Trophoblast cell (in vitro differentiated cells and primary cell): ENCODE data around the gene CAND2.

Source experiments
- DNase-seq, 2 donors: peaks; one replicate each; pipeline ENCODE4 v3.0.0-alpha.2; 2016
- H2AFZ ChIP-seq: 2 replicates; pipeline ENCODE4 v1.6.1; 2013; ENCODE audit warnings: low read length, moderate library complexity, mild to moderate bottlenecking; ENCODE audit not compliant: insufficient read depth, poor library complexity
- H2AK5ac ChIP-seq: 2 replicates; pipeline ENCODE4 v1.6.1; 2013; ENCODE audit warnings: mild to moderate bottlenecking, low read length
- H2BK120ac ChIP-seq: 2 replicates; pipeline ENCODE4 v1.6.1; 2013; ENCODE audit warnings: low read length, mild to moderate bottlenecking, moderate library complexity; ENCODE audit not compliant: insufficient read depth, poor library complexity
- H2BK12ac ChIP-seq: 2 replicates; pipeline ENCODE4 v1.6.1; 2013; ENCODE audit warnings: mild to moderate bottlenecking, low read length, moderate library complexity
- H2BK5ac ChIP-seq: 2 replicates; pipeline ENCODE4 v1.6.1; 2013; ENCODE audit warnings: low read length, low read depth, moderate library complexity, mild to moderate bottlenecking; ENCODE audit not compliant: poor library complexity
- H3K14ac ChIP-seq: 2 replicates; pipeline ENCODE4 v1.6.1; 2013; ENCODE audit warnings: mild to moderate bottlenecking, low read length
- H3K18ac ChIP-seq: 2 replicates; pipeline ENCODE4 v1.6.1; 2013; ENCODE audit warnings: mild to moderate bottlenecking, low read length
- H3K23ac ChIP-seq: 2 replicates; pipeline ENCODE4 v1.6.1; 2013; ENCODE audit warnings: low read length
- H3K27ac ChIP-seq: 2 replicates; pipeline ENCODE4 v1.5.1; 2013; ENCODE audit warnings: low read depth, mild to moderate bottlenecking, inconsistent platforms, low read length, moderate library complexity
- H3K27me3 ChIP-seq: 2 replicates; pipeline ENCODE4 v1.6.1; 2013; ENCODE audit warnings: inconsistent platforms, mild to moderate bottlenecking, low read length, moderate library complexity; ENCODE audit not compliant: insufficient read depth
- H3K36me3 ChIP-seq, 2 experiments: 1 replicate in 1 of 2; 2 replicates in 1 of 2; pipeline ENCODE4 v1.6.1; 2013; ENCODE audit warnings: low read length in 2 of 2, mild to moderate bottlenecking in 2 of 2, moderate library complexity in 1 of 2; ENCODE audit not compliant: insufficient read depth in 2 of 2, control insufficient read depth in 1 of 2
- H3K4ac ChIP-seq: 2 replicates; pipeline ENCODE4 v1.6.1; 2013; ENCODE audit warnings: low read depth, mild to moderate bottlenecking, low read length, moderate library complexity
- H3K4me1 ChIP-seq, 2 experiments: 1 replicate in 1 of 2; 2 replicates in 1 of 2; pipeline ENCODE4 v1.6.1; 2013; ENCODE audit warnings: low read length in 2 of 2, mild to moderate bottlenecking in 2 of 2, moderate library complexity in 1 of 2; ENCODE audit not compliant: insufficient read depth in 2 of 2, control insufficient read depth in 1 of 2
- H3K4me2 ChIP-seq: 2 replicates; pipeline ENCODE4 v1.6.1; 2013; ENCODE audit warnings: inconsistent platforms, mild to moderate bottlenecking, low read length, moderate library complexity
- H3K4me3 ChIP-seq: 2 replicates; pipeline ENCODE4 v1.5.1; 2013; ENCODE audit warnings: mild to moderate bottlenecking, low read depth, low read length, inconsistent platforms
- H3K79me1 ChIP-seq: one replicate; pipeline ENCODE4 v1.6.1; 2013; ENCODE audit warnings: low read length
- H3K79me2 ChIP-seq: 2 replicates; pipeline ENCODE4 v1.6.1; 2013; ENCODE audit warnings: low read length, mild to moderate bottlenecking; ENCODE audit not compliant: control insufficient read depth, insufficient read depth, poor library complexity
- H3K9ac ChIP-seq: 2 replicates; pipeline ENCODE4 v1.6.1; 2013; ENCODE audit warnings: mild to moderate bottlenecking, low read length
- H3K9me3 ChIP-seq: 2 replicates; pipeline ENCODE4 v1.6.1; 2013; ENCODE audit warnings: low read depth, mild to moderate bottlenecking, control low read depth, inconsistent platforms, low read length; ENCODE audit not compliant: insufficient read depth
- H4K12ac ChIP-seq: 2 replicates; pipeline ENCODE4 v1.6.1; 2013; ENCODE audit warnings: low read depth, mild to moderate bottlenecking, low read length, moderate library complexity
- H4K8ac ChIP-seq: 2 replicates; pipeline ENCODE4 v1.6.1; 2013; ENCODE audit warnings: low read depth, mild to moderate bottlenecking, low read length, moderate library complexity
- H4K91ac ChIP-seq: one replicate; pipeline ENCODE4 v1.6.1; 2013; ENCODE audit warnings: low read depth, mild to moderate bottlenecking, low read length, moderate library complexity
- WGBS: extraction: QIAGEN DNeasy Blood & Tissue Kit; methylation state at CpG from one replicate; pipeline ENCODE4 v1.1.7; 2013; ENCODE audit warnings: missing lambda C conversion rate; ENCODE audit not compliant: insufficient read length, insufficient coverage; ENCODE audit errors: extremely low coverage; 5-methylcytosine and 5-hydroxymethylcytosine counted together

Gene CAND2

DNA sequence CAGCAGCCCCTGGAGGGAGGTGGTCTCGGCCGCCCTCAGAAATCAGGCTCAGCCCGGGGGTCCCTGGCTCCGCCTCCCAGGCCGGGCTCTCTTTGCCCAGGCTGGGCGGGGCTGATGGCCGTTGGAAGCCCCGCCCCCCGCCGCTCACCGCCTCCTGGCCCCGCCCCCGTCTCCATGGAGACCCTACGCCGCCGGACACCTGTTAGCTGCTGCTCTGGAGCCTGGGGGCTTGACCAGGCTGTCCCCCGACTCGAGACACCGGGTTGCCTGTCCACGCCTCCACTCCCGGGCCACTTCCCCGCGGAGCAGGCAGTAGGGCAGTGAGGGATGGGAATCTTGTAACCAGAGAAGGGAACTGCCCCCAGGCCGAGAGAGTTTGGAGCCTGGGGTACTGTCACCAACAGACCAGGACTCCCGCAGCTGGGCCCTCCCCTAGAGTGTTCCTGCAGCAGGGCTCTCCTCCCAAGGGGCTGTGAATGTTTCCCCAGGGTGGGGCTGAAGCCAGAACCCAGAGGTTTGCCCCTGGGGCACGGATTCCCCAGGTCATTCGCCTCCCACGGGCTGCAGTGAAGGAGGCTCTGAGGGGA lies 72.6 kb downstream of the CAND2 start:
- H3K9ac ChIP-seq: no peak overlapping the region
- no peaks in the 10 kb centered on the region for H3K79me2 ChIP-seq
- H4K91ac ChIP-seq: no peak overlapping the region
- H3K27me3 ChIP-seq: no peaks in the 10 kb centered on the region
- H2AK5ac ChIP-seq: no peak overlapping the region
- no peak overlapping the region for H3K23ac ChIP-seq
- H2AFZ ChIP-seq: no peak overlapping the region
- H3K4me2 ChIP-seq: peak overlapping the region; percentile 55
- no CpG with 5 or more reads among the region's 28 CpGs for WGBS
- H4K12ac ChIP-seq: no peak overlapping the region
- H3K18ac ChIP-seq: no peak overlapping the region
- no peak for DNase-seq
- peaks cover 11% of the 10 kb centered on the region for H3K9me3 ChIP-seq
- H3K4ac ChIP-seq: no peak overlapping the region
- no peaks in the 10 kb centered on the region for H3K79me1 ChIP-seq
- no peak overlapping the region for H3K4me3 ChIP-seq
- peaks cover 3 to 9% of the 10 kb centered on the region in 2 experiments for H3K4me1 ChIP-seq
- no peak overlapping the region for H3K14ac ChIP-seq
- H2BK12ac ChIP-seq: no peak overlapping the region
- no peaks in the 10 kb centered on the region for H3K36me3 ChIP-seq
- no peak overlapping the region for H2BK5ac ChIP-seq
- H4K8ac ChIP-seq: no peak overlapping the region
- no peak overlapping the region for H3K27ac ChIP-seq
- H2BK120ac ChIP-seq: no peak overlapping the region

GRCh38 chr3:12870942-12871341 lies 74.5 kb downstream of the CAND2 start:
- H3K27me3 ChIP-seq: no peaks in the 10 kb centered on the region
- H3K9ac ChIP-seq: no peak overlapping the region
- H3K23ac ChIP-seq: no peak overlapping the region
- H4K8ac ChIP-seq: no peak overlapping the region
- H3K79me1 ChIP-seq: no peaks in the 10 kb centered on the region
- no peak overlapping the region for H3K4me3 ChIP-seq
- no peak overlapping the region for H2AK5ac ChIP-seq
- H4K12ac ChIP-seq: no peak overlapping the region
- H3K4me1 ChIP-seq: peaks cover 3 to 9% of the 10 kb centered on the region in 2 experiments
- no peak overlapping the region for H3K14ac ChIP-seq
- no peak overlapping the region for H3K27ac ChIP-seq
- H2BK12ac ChIP-seq: no peak overlapping the region
- WGBS: no CpG with 5 or more reads among the region's 9 CpGs
- no peak overlapping the region for H3K4ac ChIP-seq
- H3K36me3 ChIP-seq: no peaks in the 10 kb centered on the region
- H3K9me3 ChIP-seq: peaks cover under 1% of the 10 kb centered on the region
- H3K79me2 ChIP-seq: no peaks in the 10 kb centered on the region
- H3K18ac ChIP-seq: no peak overlapping the region
- no peak overlapping the region for H3K4me2 ChIP-seq
- peak; percentile 37 to 55 for DNase-seq
- H4K91ac ChIP-seq: no peak overlapping the region
- H2AFZ ChIP-seq: no peak overlapping the region
- no peak overlapping the region for H2BK5ac ChIP-seq
- no peak overlapping the region for H2BK120ac ChIP-seq

DNA sequence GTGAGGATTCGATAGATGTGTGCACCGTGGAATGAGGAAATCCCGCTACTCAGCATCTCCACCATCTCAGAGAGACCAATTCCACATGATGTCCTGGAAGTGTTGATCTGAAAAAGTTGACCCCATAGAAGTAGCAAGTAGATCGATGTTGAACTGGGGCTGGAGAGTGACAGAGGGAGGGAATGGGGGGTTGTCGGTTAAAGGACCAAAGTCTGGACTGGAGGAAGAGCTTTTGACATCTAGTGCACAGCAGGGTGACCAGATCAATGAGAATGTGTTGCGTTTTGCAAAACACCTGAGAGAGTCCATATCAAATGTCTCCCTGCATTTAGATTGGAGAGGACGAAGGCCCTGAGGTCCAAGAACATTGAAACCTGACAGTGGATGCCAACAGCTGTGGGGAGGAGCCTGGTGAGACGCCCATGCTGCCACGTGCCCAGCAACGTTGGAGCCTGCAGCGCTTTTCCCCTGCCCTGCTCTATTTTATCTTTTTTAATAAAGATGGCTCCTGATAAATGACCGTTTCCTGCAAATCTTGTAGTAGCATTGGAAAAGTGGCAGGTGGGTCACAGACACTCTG lies 75.0 kb downstream of the CAND2 start:
- Histone ChIP-seq H2AFZ (no peak overlapping the region), H3K4me2 (no peak overlapping the region), H2AK5ac (no peak overlapping the region), H3K4me3 (no peak overlapping the region), H3K18ac (no peak overlapping the region), H2BK5ac (no peak overlapping the region), H3K27me3 (no peaks in the 10 kb centered on the region), H3K79me1 (no peaks in the 10 kb centered on the region), H3K79me2 (no peaks in the 10 kb centered on the region), H4K12ac (no peak overlapping the region), H4K8ac (no peak overlapping the region), H3K4me1 (peaks cover 3 to 12% of the 10 kb centered on the region in 2 experiments), H3K9me3 (no peaks in the 10 kb centered on the region), H3K36me3 (no peaks in the 10 kb centered on the region), H3K14ac (no peak overlapping the region), H3K23ac (no peak overlapping the region), H2BK12ac (no peak overlapping the region), H3K27ac (no peak overlapping the region), H3K4ac (no peak overlapping the region), H2BK120ac (no peak overlapping the region), H4K91ac (no peak overlapping the region), H3K9ac (no peak overlapping the region)
- no peak for DNase-seq
- WGBS: no CpG with 5 or more reads among the region's 12 CpGs

DNA sequence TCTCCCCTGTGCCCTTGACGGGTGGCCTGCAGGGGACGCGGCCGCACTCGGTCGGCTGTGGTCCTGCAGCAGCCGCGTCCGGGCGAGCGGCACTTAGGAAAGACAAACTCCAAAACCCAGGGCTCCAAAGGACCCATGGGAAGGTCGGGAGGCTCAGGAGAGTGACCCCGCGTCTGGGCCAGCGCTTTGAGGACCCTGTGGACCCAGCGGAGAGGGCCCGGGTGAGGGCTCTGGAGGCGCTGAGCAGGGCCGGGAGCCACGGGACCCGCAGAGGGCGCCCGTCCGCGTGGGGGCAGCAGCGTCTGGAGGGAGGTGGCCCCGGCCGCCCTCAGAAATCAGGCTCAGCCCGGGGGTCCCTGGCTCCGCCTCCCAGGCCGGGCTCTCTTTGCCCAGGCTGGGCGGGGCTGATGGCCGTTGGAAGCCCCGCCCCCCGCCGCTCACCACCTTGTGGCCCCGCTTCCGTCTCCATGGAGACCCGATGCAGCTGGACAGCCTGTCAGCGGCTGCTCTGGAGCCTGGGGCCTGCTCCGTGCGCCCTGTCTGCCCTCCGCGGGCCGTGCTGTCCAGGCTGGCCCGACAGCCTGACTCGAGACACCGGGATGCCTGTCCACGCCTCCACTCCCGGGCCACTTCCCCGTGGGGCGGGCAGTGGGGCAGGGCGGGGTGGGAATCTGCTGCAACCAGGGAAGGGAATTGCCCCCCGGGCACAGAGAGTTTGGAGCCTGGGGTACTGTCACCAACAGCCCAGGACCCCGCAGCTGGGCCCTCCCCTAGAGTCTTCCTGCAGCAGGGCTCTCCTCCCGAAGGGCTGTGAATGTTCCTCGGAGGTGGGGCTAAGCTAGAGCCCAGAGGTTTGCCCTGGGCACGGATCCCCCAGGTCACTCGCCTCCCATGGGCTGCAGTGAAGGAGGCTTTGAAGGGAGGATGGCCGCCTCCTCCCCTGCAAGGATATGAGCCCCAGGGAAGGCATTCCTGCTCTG lies 79.7 kb downstream of the CAND2 start:
- Histone ChIP-seq H3K23ac (no peak overlapping the region), H4K91ac (no peak overlapping the region), H3K9ac (no peak overlapping the region), H2BK5ac (no peak overlapping the region), H2AK5ac (no peak overlapping the region), H3K79me1 (no peaks in the 10 kb centered on the region), H2BK120ac (no peak overlapping the region), H3K36me3 (no peaks in the 10 kb centered on the region), H3K18ac (no peak overlapping the region), H3K4ac (no peak overlapping the region), H2BK12ac (no peak overlapping the region), H3K4me1 (peaks cover 0 to 7% of the 10 kb centered on the region in 2 experiments), H3K4me3 (peak overlapping the region; percentile 40), H2AFZ (peak overlapping the region; percentile 26), H3K27me3 (no peaks in the 10 kb centered on the region), H3K79me2 (no peaks in the 10 kb centered on the region), H3K9me3 (no peaks in the 10 kb centered on the region), H4K8ac (peak overlapping the region; percentile 20), H3K4me2 (peak overlapping the region; percentile 62), H3K27ac (no peak overlapping the region), H4K12ac (no peak overlapping the region), H3K14ac (no peak overlapping the region)
- no CpG with 5 or more reads among the region's 60 CpGs for WGBS
- peak in 1 of 2 donors; percentile 50 for DNase-seq
